IPS-NIHi7 (cell line): Measurements from ENCODE around the gene LMBR1.
"Not testable (repeated sequence)": the region's sequence is repeated elsewhere in the genome, so short reads cannot be mapped to it uniquely, and the experiment has no call there.

Experiments
- DNase-seq: peaks from one replicate; pipeline ENCODE4 v3.0.0; 2012; ENCODE audit warnings: mixed read lengths; ENCODE audit errors: extremely low spot score

The LMBR1 gene

GRCh38 chr7:156848979-156849378, 44.0 kb downstream of the LMBR1 start:
- no peak for DNase-seq

GRCh38 chr7:156845379-156846101, 47.4 kb downstream of the LMBR1 start:
- no peak for DNase-seq

GRCh38 chr7:156843582-156843981, 49.4 kb downstream of the LMBR1 start:
- DNase-seq, result not testable (repeated sequence)

- DNase-seq, result no peak
Measured at GRCh38 chr7:156843157-156843556, 49.8 kb downstream of the LMBR1 start.

GRCh38 chr7:156842740-156843140, 50.2 kb downstream of the LMBR1 start:
- DNase-seq, result peak; percentile 23

- no peak for DNase-seq
Measured at GRCh38 chr7:156842317-156842716, 50.7 kb downstream of the LMBR1 start.

GRCh38 chr7:156841497-156841896, 51.5 kb downstream of the LMBR1 start:
- no peak for DNase-seq

GRCh38 chr7:156840134-156840533, 52.8 kb downstream of the LMBR1 start:
- no peak for DNase-seq

- DNase-seq, result no peak
Measured at GRCh38 chr7:156836443-156836842, 56.5 kb downstream of the LMBR1 start.

- no peak for DNase-seq
Measured at GRCh38 chr7:156834462-156834861, 58.5 kb downstream of the LMBR1 start.

GRCh38 chr7:156833312-156833711, 59.7 kb downstream of the LMBR1 start:
- DNase-seq, result no peak

- DNase-seq, result no peak
Measured at GRCh38 chr7:156832195-156832877, 60.6 kb downstream of the LMBR1 start.

GRCh38 chr7:156829669-156830336, 63.2 kb downstream of the LMBR1 start:
- no peak for DNase-seq

GRCh38 chr7:156827587-156828203, 65.3 kb downstream of the LMBR1 start:
- no peak for DNase-seq

- no peak for DNase-seq
Measured at GRCh38 chr7:156823435-156823834, 69.5 kb downstream of the LMBR1 start.

- peak; percentile 35 for DNase-seq
Measured at GRCh38 chr7:156820445-156821063, 72.4 kb downstream of the LMBR1 start.

- no peak for DNase-seq
Measured at GRCh38 chr7:156819733-156820295, 73.2 kb downstream of the LMBR1 start.

GRCh38 chr7:156818133-156818532, 74.8 kb downstream of the LMBR1 start:
- DNase-seq, result no peak

GRCh38 chr7:156816943-156817572, 75.9 kb downstream of the LMBR1 start:
- no peak for DNase-seq

GRCh38 chr7:156811706-156812105, 81.3 kb downstream of the LMBR1 start:
- no peak for DNase-seq

GRCh38 chr7:156803656-156804055, 89.3 kb downstream of the LMBR1 start:
- not testable (repeated sequence) for DNase-seq
